Left lung (tissue), 10 donors: ENCODE data around the gene ACBD4. TPM values are rescaled to one million over a fixed set of nuclear protein-coding genes. Genes with fewer than 3 reads are reported as not detected.

Experiments used
- ATAC-seq: fragments of 200-7000 bp; cut with Tn5 transposase; one replicate; pipeline ENCODE4 v1.9.1; 2020; ENCODE audit warnings: moderate library complexity
- DNase-seq, 4 donors: peaks; one replicate each; pipeline ENCODE4 v3.0.0-alpha.2; 2013 to 2020
- H3K27ac ChIP-seq, 2 donors: fragments of 200-600 bp; sonication (generic) in 1 of 2; one replicate each; pipeline versions ENCODE4 v1.5.0 to v1.8.0; 2020 to 2021
- H3K27me3 ChIP-seq, 2 donors: fragments of 200-600 bp; sonication (generic) in 1 of 2; one replicate each; pipeline versions ENCODE4 v1.5.0 to v1.8.0; 2020 to 2021
- H3K36me3 ChIP-seq, 2 donors: fragments of 200-600 bp; sonication (generic) in 1 of 2; one replicate each; pipeline versions ENCODE4 v1.5.0 to v1.8.0; 2020 to 2021
- H3K4me1 ChIP-seq, 2 donors: fragments of 200-600 bp; one replicate each; pipeline ENCODE4 v1.8.0; 2021
- H3K4me3 ChIP-seq, 2 donors: fragments of 200-600 bp; sonication (generic) in 1 of 2; one replicate each; pipeline versions ENCODE4 v1.5.0 to v1.8.0; 2020 to 2021; ENCODE audit warnings: mild to moderate bottlenecking in 1 of 2
- H3K9me3 ChIP-seq, 2 donors: fragments of 200-600 bp; sonication (generic) in 1 of 2; one replicate each; pipeline versions ENCODE4 v1.5.0 to v1.8.0; 2020 to 2021
- CTCF ChIP-seq, 2 donors: fragments of 200-600 bp; sonication (generic) in 1 of 2; IDR thresholded peaks; one replicate each; pipeline versions ENCODE4 v1.5.0 to v1.8.0; 2021; ENCODE audit warnings: antibody characterized with exemption in 2 of 2
- intact Hi-C, 2 donors: fragments of 100-400 bp; cut with DNase I; formaldehyde crosslinking; loops; one replicate each; pipeline versions ENCODE4 v1.11.2 to v1.14.2; 2022
- polyA plus RNA-seq, 6 donors: library from polyadenylated mRNA; unstranded; fragments of 120-200 nt; gene quantifications; one replicate each; pipeline ENCODE4 v1.2.1, GENCODE V29; 2013; ENCODE audit not compliant: insufficient read length in 6 of 6
- total RNA-seq, 2 donors: library from RNA; stranded (reverse); fragmentation: NEBNext Ultra II Directional; extraction: Animal tissue kit (Norgen Biotek cat#: 25700); gene quantifications; one replicate each; pipeline ENCODE4 v1.2.1, GENCODE V29; 2021
- donor health status: DM: no; HTN: yes; CAD: no.
- donor health status: DM: no; HTN: no; CAD: no.

The ACBD4 gene
- total and polyA plus RNA-seq, 8 donors, result 10.6 to 15.9 (median 15.0) TPM

- TF ChIP-seq CTCF (IDR thresholded peaks at IDR 0.05), result no peak
- no peaks in the 10 kb centered on the region for H3K27me3 ChIP-seq
Observed at GRCh38 chr17:45161288-45162024, 26.0 kb downstream of the ACBD4 start, which contains the start of gene HEXIM2. HEXIM2 (plus strand) TSS chr17:45161875; CDS start chr17:45162794, 919 bp downstream.

GRCh38 chr17:45162025-45162687, 26.7 kb downstream of the ACBD4 start:
- DNase-seq (peak in 2 of 4 donors; percentile 48 to 75), ATAC-seq (no peak)
- intact Hi-C loops, result no loop called here
- H3K27me3 ChIP-seq, result no peaks in the 10 kb centered on the region
- H3K4me1 ChIP-seq, result peaks cover 28 to 51% of the 10 kb centered on the region in 2 donors
- peak overlapping the region; percentile 16 to 71 for H3K4me3 ChIP-seq
- no peak for TF ChIP-seq CTCF (IDR thresholded peaks at IDR 0.05)
- H3K9me3 ChIP-seq, result no peaks in the 10 kb centered on the region
- H3K27ac ChIP-seq, result peak overlapping the region; percentile 14 to 95
- H3K36me3 ChIP-seq, result no peaks in the 10 kb centered on the region

More at GRCh38 chr17:45161288-45162024, 26.0 kb downstream of the ACBD4 start, which contains the start of gene HEXIM2:
- no peaks in the 10 kb centered on the region for H3K9me3 ChIP-seq
- H3K36me3 ChIP-seq, result no peaks in the 10 kb centered on the region
- intact Hi-C loops, result no loop called here
- ATAC-seq (peak; percentile 94), DNase-seq (peak; percentile 97 to 100 (median 99))
- peak within 1 kb of the TSS; percentile 95 to 100 for H3K27ac ChIP-seq
- H3K4me3 ChIP-seq, result peak within 1 kb of the TSS; percentile 71 to 92
- H3K4me1 ChIP-seq, result peaks cover 28 to 58% of the 10 kb centered on the region in 2 donors

GRCh38 chr17:45164734-45165269, 29.3 kb downstream of the ACBD4 start:
- intact Hi-C loops, result no loop called here
- Histone ChIP-seq H3K36me3 (peaks cover 0 to 8% of the 10 kb centered on the region in 2 donors), H3K4me3 (no peak overlapping the region), H3K4me1 (peaks cover 9 to 24% of the 10 kb centered on the region in 2 donors), H3K9me3 (no peaks in the 10 kb centered on the region), H3K27ac (no peak overlapping the region), H3K27me3 (no peaks in the 10 kb centered on the region)
- ATAC-seq (no peak), DNase-seq (peak in 1 of 4 donors; percentile 29)
- TF ChIP-seq CTCF (IDR thresholded peaks at IDR 0.05), result no peak

- intact Hi-C loops, result no loop called here
- DNase-seq (peak in 1 of 4 donors; percentile 70), ATAC-seq (no peak)
- H3K27ac ChIP-seq, result no peak overlapping the region
- H3K27me3 ChIP-seq, result no peaks in the 10 kb centered on the region
- peaks cover 20 to 44% of the 10 kb centered on the region in 2 donors for H3K4me1 ChIP-seq
- H3K4me3 ChIP-seq, result no peak overlapping the region
- H3K9me3 ChIP-seq, result no peaks in the 10 kb centered on the region
- peaks cover 0 to 8% of the 10 kb centered on the region in 2 donors for H3K36me3 ChIP-seq
- TF ChIP-seq CTCF (IDR thresholded peaks at IDR 0.05), result no peak
Observed at GRCh38 chr17:45168991-45169752, 33.7 kb downstream of the ACBD4 start.
